BJ (cell line): ENCODE measurements around the gene VPS26A. TPM values are rescaled to one million over a fixed set of nuclear protein-coding genes. Genes with fewer than 3 reads are reported as not detected.

Source experiments
- CTCF ChIA-PET: fragments of 350-600 bp; formaldehyde crosslinking; extraction: SDS; loops from one replicate; lab custom pipeline; 2021; ENCODE audit warnings: antibody characterized with exemption, inconsistent platforms; lab: Yijun Ruan, JAX
- POLR2A ChIA-PET: fragments of 300-600 bp; sonication (Branson Sonifier 250); formaldehyde crosslinking; extraction: SDS; loops from one replicate; lab custom pipeline; 2021; ENCODE audit warnings: antibody characterized with exemption; lab: Charles Lee
- DNase-seq: peaks from one replicate; pipeline ENCODE4 v3.0.0-alpha.2; 2011; ENCODE audit warnings: low read depth
- H3K27me3 ChIP-seq: 2 replicates; pipeline ENCODE4 v1.6.0; 2011; ENCODE audit warnings: low read length; ENCODE audit not compliant: control insufficient read depth, insufficient read depth
- H3K36me3 ChIP-seq: 2 replicates; pipeline ENCODE4 v1.5.1; 2011; ENCODE audit warnings: low read length; ENCODE audit not compliant: control insufficient read depth, insufficient read depth
- H3K4me3 ChIP-seq: 2 replicates; pipeline ENCODE4 v1.5.1; 2011; ENCODE audit warnings: low read depth, mild to moderate bottlenecking, control low read depth, low read length
- polyA plus RNA-seq: library from polyadenylated mRNA; depleted of rRNA; stranded (reverse); fragments of >200 nt; gene quantifications from 2 replicates; pipeline ENCODE4 v1.2.3, GENCODE V29; 2011
- TF ChIP-seq, protein P1 (sequence below): IDR thresholded peaks from 2 replicates; pipeline ENCODE4 v1.5.1; 2011; ENCODE audit warnings: low read depth, mild to moderate bottlenecking, control low read depth, inconsistent platforms, low read length, moderate library complexity; ENCODE audit not compliant: insufficient read depth

VPS26A gene
- polyA plus RNA-seq, 1 experiment, result 7.5 TPM

DNA sequence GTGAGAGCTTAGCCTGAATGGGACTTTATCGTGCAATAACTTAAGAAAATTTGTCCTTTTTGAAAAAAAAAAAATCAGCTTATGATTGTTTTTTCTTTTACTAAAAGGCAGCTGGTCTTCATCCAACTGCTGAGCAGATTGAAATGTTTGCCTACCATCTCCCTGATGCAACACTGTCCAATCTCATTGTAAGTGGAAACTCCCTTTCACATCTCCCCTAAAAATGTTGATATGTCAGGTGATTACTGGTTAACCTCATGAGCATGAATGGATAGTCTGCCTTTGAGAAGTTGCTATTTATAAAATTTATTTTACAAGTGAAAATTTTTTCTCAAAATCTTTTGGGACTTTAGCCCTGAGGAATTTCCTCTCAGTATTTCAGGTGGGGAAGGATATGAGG, 78.4 kb downstream of the VPS26A start:
- H3K36me3 ChIP-seq, result peaks cover 3% of the 10 kb centered on the region
- ChIA-PET POLR2A (no interaction called here), CTCF (interaction anchor here (0.6 to 0.7 kb wide), 3 partner anchors 193 to 1629 kb away, joined by 3 read pairs; partner anchors contain the start of gene DDX21)
- no peak overlapping the region for H3K4me3 ChIP-seq
- TF ChIP-seq, protein P1, sequence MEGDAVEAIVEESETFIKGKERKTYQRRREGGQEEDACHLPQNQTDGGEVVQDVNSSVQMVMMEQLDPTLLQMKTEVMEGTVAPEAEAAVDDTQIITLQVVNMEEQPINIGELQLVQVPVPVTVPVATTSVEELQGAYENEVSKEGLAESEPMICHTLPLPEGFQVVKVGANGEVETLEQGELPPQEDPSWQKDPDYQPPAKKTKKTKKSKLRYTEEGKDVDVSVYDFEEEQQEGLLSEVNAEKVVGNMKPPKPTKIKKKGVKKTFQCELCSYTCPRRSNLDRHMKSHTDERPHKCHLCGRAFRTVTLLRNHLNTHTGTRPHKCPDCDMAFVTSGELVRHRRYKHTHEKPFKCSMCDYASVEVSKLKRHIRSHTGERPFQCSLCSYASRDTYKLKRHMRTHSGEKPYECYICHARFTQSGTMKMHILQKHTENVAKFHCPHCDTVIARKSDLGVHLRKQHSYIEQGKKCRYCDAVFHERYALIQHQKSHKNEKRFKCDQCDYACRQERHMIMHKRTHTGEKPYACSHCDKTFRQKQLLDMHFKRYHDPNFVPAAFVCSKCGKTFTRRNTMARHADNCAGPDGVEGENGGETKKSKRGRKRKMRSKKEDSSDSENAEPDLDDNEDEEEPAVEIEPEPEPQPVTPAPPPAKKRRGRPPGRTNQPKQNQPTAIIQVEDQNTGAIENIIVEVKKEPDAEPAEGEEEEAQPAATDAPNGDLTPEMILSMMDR, result no peak
- no peaks in the 10 kb centered on the region for H3K27me3 ChIP-seq
- no peak for DNase-seq

DNA sequence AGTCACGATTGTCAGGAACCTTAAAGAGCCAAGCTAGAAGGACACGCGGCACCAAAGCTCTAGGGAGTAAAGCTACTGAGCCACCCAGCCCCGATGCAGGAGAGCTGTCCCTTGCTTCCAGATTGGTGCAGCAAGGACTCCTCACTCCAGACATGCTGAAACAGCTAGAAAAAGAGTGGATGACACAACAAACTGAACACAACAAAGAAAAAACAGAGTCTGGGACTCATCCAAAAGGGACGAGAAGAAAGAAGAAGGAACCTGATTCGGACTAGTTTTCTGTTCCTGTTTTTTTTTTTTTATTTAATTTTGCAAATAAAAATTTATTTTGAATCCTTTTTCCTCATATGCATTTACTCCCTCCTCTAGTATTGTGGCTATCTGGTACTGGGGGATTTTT, 84.8 kb downstream of the VPS26A start:
- DNase-seq, result no peak
- Histone ChIP-seq H3K36me3 (peaks cover 10% of the 10 kb centered on the region; the same call in 1 of the 2 replicates), H3K27me3 (no peaks in the 10 kb centered on the region), H3K4me3 (no peak overlapping the region)
- POLR2A ChIA-PET, result no interaction called here
- TF ChIP-seq, protein P1, result no peak
- CTCF ChIA-PET, result interaction anchor here (0.5 kb wide), 1 partner anchor 880 kb away, joined by 3 read pairs; no protein-coding TSS in a partner anchor

DNA sequence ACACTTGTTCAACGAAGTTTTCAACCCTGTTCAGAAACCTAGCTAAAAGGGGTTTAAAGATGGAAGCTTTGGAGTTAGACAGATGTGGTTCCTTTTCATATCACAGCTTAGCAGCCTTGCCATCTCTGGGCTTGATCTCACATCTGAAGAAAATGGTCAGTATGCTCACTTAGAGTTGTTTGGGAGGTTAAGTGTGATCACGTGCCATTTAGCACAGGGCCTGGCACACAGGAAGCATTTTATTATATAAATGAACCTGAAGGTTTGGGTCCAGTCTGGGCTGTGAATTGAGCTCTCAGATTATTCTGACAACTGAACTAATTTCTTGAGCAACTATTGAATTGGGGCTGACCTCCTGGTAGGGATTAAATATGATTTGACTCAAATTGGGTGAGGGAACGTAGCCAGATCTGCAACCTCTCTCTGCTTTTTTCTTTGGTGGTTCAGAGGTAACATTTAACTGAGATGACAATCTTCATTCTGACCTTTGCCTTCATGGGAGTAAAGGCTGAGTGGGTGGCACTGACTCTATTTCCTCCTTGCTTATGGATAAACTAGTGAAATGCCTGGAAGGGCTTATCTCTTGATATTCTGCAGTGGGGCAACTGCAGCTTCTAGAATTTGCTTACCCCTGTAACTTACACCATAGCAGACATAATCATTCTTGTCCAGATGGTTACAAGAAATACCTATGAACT, 86.0 kb downstream of the VPS26A start:
- POLR2A ChIA-PET, result no interaction called here
- Histone ChIP-seq H3K27me3 (no peaks in the 10 kb centered on the region), H3K36me3 (peaks cover 10% of the 10 kb centered on the region; the same call in 1 of the 2 replicates), H3K4me3 (no peak overlapping the region)
- TF ChIP-seq, protein P1, result no peak
- CTCF ChIA-PET, result interaction anchor here (0.9 kb wide), 1 partner anchor 660 kb away, joined by 3 read pairs; no protein-coding TSS in a partner anchor
- DNase-seq, result no peak

DNA sequence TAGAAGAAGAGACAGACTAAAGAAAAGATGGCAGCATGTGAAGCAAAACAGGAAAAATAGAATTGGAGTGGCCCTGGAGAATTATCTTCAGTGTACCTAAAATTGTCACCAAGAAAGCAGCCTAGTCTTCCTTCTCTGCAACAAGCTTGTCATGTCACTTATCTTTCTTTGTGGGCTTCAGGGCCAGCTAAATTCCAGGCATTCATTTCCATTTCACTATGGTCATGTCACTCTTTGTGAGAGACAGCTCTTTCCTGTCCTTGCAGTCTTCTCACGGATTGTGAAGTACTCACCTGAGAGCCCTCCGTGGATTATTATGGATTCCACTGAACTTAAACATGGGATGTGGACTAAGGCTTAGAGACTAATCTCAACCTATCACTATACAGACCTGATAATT, 87.1 kb downstream of the VPS26A start:
- ChIA-PET CTCF (no interaction called here), POLR2A (no interaction called here)
- Histone ChIP-seq H3K4me3 (no peak overlapping the region), H3K27me3 (no peaks in the 10 kb centered on the region), H3K36me3 (peaks cover 10% of the 10 kb centered on the region; the same call in 1 of the 2 replicates)
- TF ChIP-seq, protein P1, result no peak
- no peak for DNase-seq

DNA sequence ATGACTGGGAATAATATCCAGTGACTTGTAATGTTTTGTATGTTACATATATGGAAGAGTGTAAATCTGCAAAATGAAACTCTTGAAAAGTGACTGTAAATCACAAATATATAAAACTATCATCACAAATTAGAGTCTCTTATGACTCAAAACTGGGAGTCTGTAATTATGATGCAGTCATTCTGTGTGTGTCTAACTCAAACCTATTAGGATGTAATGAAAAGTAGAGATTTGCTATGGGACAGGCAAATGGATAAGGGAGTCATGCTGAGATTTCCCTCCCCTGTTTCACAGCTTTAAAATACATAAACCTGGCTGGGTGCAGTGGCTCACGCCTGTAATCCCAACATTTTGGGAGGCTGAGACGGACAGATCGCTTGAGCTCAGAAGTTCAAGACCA, 87.5 kb downstream of the VPS26A start:
- ChIA-PET POLR2A (no interaction called here), CTCF (no interaction called here)
- TF ChIP-seq, protein P1, result no peak
- no peak for DNase-seq
- Histone ChIP-seq H3K27me3 (no peaks in the 10 kb centered on the region), H3K4me3 (no peak overlapping the region), H3K36me3 (peaks cover 7% of the 10 kb centered on the region; the same call in 1 of the 2 replicates)
